Cardiac muscle cell (in vitro differentiated cells and primary cell): ENCODE results near the gene PFDN5. TPM values are rescaled to one million over a fixed set of nuclear protein-coding genes. Genes with fewer than 3 reads are reported as not detected.

Experiments
- DNase-seq, 2 donors: peaks; one replicate each; pipeline versions ENCODE4 v3.0.0 to v3.0.0-alpha.2; 2010 to 2017; ENCODE audit warnings: low read depth in 1 of 2, low spot score in 1 of 2
- H3K27ac ChIP-seq: fragments of 200-600 bp; sonication (generic); 2 replicates; pipeline ENCODE4 v1.5.1; 2016
- H3K27me3 ChIP-seq: fragments of 200-600 bp; sonication (generic); 2 replicates; pipeline ENCODE4 v1.6.0; 2016; ENCODE audit warnings: control low read depth
- H3K36me3 ChIP-seq: fragments of 200-600 bp; sonication (generic); 2 replicates; pipeline ENCODE4 v1.5.1; 2016; ENCODE audit warnings: control low read depth
- H3K4me1 ChIP-seq: fragments of 200-600 bp; sonication (generic); 2 replicates; pipeline ENCODE4 v1.8.1; 2017; ENCODE audit warnings: low read depth, mild to moderate bottlenecking, mixed run types
- H3K4me3 ChIP-seq: fragments of 200-600 bp; sonication (generic); 2 replicates; pipeline ENCODE4 v1.5.1; 2016; ENCODE audit warnings: mild to moderate bottlenecking
- H3K9me3 ChIP-seq: fragments of 200-600 bp; sonication (generic); 2 replicates; pipeline ENCODE4 v1.5.1; 2017; ENCODE audit warnings: low read depth, mild to moderate bottlenecking, control low read depth
- polyA plus RNA-seq: library from polyadenylated mRNA; unstranded; fragments of >200 nt; fragmentation: Nextera tagmentation; extraction: Ambion mirVana; gene quantifications from 2 replicates; pipeline ENCODE4 v1.2.1, GENCODE V29; 2016
- total RNA-seq: library from RNA; depleted of rRNA; stranded (reverse); fragments of >200 nt; gene quantifications from 2 replicates; pipeline ENCODE4 v1.2.3, GENCODE V29; 2016
- TF ChIP-seq, protein P1 (sequence below): IDR thresholded peaks from 2 replicates; pipeline ENCODE4 v1.5.1; 2012; ENCODE audit warnings: low read depth, mild to moderate bottlenecking, low read length

The PFDN5 gene
- total and polyA plus RNA-seq, 2 experiments from 2014 or later, result 435 to 548 TPM

GRCh38 chr12:53332744-53333143, 37.4 kb downstream of the PFDN5 start:
- Histone ChIP-seq H3K36me3 (no peaks in the 10 kb centered on the region), H3K4me3 (no peak overlapping the region), H3K27me3 (no peaks in the 10 kb centered on the region), H3K27ac (no peak overlapping the region), H3K4me1 (peaks cover 2% of the 10 kb centered on the region), H3K9me3 (no peaks in the 10 kb centered on the region)
- no peak for DNase-seq
- TF ChIP-seq, protein P1, sequence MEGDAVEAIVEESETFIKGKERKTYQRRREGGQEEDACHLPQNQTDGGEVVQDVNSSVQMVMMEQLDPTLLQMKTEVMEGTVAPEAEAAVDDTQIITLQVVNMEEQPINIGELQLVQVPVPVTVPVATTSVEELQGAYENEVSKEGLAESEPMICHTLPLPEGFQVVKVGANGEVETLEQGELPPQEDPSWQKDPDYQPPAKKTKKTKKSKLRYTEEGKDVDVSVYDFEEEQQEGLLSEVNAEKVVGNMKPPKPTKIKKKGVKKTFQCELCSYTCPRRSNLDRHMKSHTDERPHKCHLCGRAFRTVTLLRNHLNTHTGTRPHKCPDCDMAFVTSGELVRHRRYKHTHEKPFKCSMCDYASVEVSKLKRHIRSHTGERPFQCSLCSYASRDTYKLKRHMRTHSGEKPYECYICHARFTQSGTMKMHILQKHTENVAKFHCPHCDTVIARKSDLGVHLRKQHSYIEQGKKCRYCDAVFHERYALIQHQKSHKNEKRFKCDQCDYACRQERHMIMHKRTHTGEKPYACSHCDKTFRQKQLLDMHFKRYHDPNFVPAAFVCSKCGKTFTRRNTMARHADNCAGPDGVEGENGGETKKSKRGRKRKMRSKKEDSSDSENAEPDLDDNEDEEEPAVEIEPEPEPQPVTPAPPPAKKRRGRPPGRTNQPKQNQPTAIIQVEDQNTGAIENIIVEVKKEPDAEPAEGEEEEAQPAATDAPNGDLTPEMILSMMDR, result no peak

GRCh38 chr12:53333289-53333688, 37.9 kb downstream of the PFDN5 start:
- TF ChIP-seq, protein P1, result no peak
- H3K36me3 ChIP-seq, result no peaks in the 10 kb centered on the region
- H3K4me3 ChIP-seq, result no peak overlapping the region
- DNase-seq, result no peak
- no peaks in the 10 kb centered on the region for H3K27me3 ChIP-seq
- no peak overlapping the region for H3K27ac ChIP-seq
- H3K4me1 ChIP-seq, result peaks cover 8% of the 10 kb centered on the region
- no peaks in the 10 kb centered on the region for H3K9me3 ChIP-seq

DNA sequence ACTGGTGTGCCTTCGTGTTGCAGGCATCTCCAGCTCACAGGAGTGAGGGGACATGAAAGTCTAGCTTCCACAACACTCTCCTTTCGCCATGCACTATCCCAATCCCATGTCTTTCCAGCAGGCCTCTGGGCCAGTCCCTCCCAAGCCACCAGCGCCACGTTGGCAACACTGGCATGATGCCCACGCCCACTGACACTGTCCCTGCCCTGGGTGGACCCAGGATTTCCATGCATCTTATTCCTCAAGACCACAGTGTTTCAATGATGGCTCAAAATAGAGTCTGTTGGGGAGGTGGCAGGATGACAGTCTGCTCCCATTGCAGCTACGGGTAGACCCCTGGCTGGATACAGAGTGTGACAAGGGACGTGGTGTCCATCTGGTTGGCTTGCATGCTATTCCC, 38.5 kb downstream of the PFDN5 start:
- DNase-seq, result no peak
- no peaks in the 10 kb centered on the region for H3K9me3 ChIP-seq
- H3K4me3 ChIP-seq, result no peak overlapping the region
- peaks cover 13% of the 10 kb centered on the region for H3K4me1 ChIP-seq
- H3K36me3 ChIP-seq, result no peaks in the 10 kb centered on the region
- TF ChIP-seq, protein P1, result no peak
- H3K27me3 ChIP-seq, result no peaks in the 10 kb centered on the region
- no peak overlapping the region for H3K27ac ChIP-seq

GRCh38 chr12:53334822-53335221, 39.5 kb downstream of the PFDN5 start:
- H3K36me3 ChIP-seq, result no peaks in the 10 kb centered on the region
- H3K27me3 ChIP-seq, result no peaks in the 10 kb centered on the region
- H3K4me3 ChIP-seq, result no peak overlapping the region
- no peak overlapping the region for H3K27ac ChIP-seq
- DNase-seq, result no peak
- TF ChIP-seq, protein P1, result no peak
- no peaks in the 10 kb centered on the region for H3K9me3 ChIP-seq
- peaks cover 17% of the 10 kb centered on the region for H3K4me1 ChIP-seq

DNA sequence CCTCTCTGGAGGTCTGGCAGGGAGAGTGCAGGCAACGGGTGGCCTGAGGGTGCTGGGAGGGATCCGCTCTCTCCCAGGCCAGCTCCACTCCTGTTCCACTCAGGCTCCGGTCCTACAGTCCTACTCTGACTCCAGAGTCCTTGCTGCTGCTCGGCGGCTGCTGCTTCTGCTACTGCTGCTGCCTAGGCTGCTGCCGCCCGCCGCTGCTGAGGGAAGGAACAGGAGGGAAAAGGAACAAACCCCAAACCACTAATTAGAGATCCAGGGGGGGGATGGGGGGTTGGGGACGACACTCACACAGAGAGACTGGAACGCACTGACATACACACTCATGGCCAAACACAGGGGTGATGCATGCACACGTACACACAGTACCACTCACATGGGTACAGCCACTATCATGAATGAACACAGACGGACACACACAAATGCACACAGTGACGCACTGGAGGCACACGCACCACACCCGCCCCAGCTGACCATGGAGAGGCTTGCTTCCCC, 40.9 kb downstream of the PFDN5 start, which contains the start of gene SP7:
Gene SP7, minus strand, starts transcription at position 174 of the 501 bp plus-strand sequence. CDS start 708 bp downstream, outside the sequence.
- no peak for DNase-seq
- no peaks in the 10 kb centered on the region for H3K27me3 ChIP-seq
- TF ChIP-seq, protein P1, result no peak
- H3K4me3 ChIP-seq, result no peak within 1 kb of the TSS
- no peaks in the 10 kb centered on the region for H3K9me3 ChIP-seq
- peaks cover 17% of the 10 kb centered on the region for H3K4me1 ChIP-seq
- no peak within 1 kb of the TSS for H3K27ac ChIP-seq
- no peaks in the 10 kb centered on the region for H3K36me3 ChIP-seq

DNA sequence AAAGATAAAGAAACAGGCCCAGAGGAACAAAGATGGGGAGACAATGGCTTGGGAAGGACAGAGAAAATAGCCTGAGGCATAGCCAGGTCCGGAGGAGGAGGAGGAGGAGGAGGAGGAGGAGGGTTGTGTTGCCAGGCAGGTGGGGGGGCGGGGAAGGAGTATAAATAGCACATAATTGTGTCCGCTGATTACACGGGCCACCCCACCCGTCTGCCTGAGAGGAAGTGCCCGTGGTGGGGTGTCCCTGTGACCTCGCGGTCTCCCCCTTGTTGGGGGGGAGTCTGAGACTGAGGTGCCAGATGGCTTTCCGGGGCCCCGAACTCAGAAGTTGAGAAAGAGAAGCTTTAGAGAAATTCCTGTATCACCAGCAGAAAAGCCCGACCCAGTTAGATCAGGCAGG, 42.7 kb downstream of the PFDN5 start:
- TF ChIP-seq, protein P1, result no peak
- H3K36me3 ChIP-seq, result no peaks in the 10 kb centered on the region
- no peak for DNase-seq
- no peaks in the 10 kb centered on the region for H3K9me3 ChIP-seq
- H3K4me1 ChIP-seq, result peaks cover 17% of the 10 kb centered on the region
- H3K4me3 ChIP-seq, result no peak overlapping the region
- no peak overlapping the region for H3K27ac ChIP-seq
- no peaks in the 10 kb centered on the region for H3K27me3 ChIP-seq
